Loucy (cell line): ENCODE measurements around the gene PKD2.

Experiments
- EZH2phosphoT487 ChIP-seq: fragments of 200-600 bp; IDR thresholded peaks from 2 replicates; pipeline ENCODE4 v1.6.1; 2018; ENCODE audit warnings: antibody characterized with exemption, mild to moderate bottlenecking, moderate library complexity, borderline replicate concordance
- TF ChIP-seq, protein P1 (sequence below): fragments of 200-600 bp; sonication (generic); conservative IDR thresholded peaks from 2 replicates; pipeline ENCODE4 v1.5.1; 2014; ENCODE audit warnings: mild to moderate bottlenecking, antibody characterized with exemption, low read length

DNA sequence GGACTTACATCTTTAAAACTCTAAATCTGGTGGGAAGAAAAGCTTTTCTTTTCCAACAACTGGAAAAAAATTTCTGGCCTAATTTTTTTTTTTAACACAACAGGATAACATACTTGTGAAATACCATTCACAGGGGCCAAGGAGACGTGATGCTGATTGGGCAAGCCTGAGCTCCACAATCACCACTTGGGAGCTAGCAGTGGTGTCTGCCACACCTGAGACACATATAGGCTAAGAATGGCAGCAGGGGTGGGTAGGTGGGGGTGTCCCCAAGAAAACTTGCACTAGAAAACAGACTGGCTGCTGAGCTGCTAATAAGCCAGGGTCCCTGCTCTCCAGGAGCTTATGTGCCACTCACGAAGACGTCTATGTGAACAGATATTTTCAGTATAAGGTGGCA is 5.6 kb upstream of the PKD2 start:
- TF ChIP-seq, protein P1, sequence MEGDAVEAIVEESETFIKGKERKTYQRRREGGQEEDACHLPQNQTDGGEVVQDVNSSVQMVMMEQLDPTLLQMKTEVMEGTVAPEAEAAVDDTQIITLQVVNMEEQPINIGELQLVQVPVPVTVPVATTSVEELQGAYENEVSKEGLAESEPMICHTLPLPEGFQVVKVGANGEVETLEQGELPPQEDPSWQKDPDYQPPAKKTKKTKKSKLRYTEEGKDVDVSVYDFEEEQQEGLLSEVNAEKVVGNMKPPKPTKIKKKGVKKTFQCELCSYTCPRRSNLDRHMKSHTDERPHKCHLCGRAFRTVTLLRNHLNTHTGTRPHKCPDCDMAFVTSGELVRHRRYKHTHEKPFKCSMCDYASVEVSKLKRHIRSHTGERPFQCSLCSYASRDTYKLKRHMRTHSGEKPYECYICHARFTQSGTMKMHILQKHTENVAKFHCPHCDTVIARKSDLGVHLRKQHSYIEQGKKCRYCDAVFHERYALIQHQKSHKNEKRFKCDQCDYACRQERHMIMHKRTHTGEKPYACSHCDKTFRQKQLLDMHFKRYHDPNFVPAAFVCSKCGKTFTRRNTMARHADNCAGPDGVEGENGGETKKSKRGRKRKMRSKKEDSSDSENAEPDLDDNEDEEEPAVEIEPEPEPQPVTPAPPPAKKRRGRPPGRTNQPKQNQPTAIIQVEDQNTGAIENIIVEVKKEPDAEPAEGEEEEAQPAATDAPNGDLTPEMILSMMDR, result no peak
- no peak for TF ChIP-seq EZH2phosphoT487
